Endothelial cell (in vitro differentiated cells): Measurements from ENCODE around the gene CACNA2D3. TPM values are rescaled to one million over a fixed set of nuclear protein-coding genes. Genes with fewer than 3 reads are reported as not detected.

Experiments used
- DNase-seq: peaks from one replicate; pipeline ENCODE4 v3.0.0; 2021; ENCODE audit warnings: low spot score
- H3K27ac Mint-ChIP-seq: one replicate; pipeline ENCODE4 v1.8.0; 2021; ENCODE audit warnings: mixed read lengths, inconsistent platforms; ENCODE audit not compliant: unreplicated experiment
- H3K27me3 Mint-ChIP-seq: one replicate; pipeline ENCODE4 v1.8.0; 2021; ENCODE audit warnings: mild to moderate bottlenecking, moderate library complexity, mixed read lengths, inconsistent platforms; ENCODE audit not compliant: unreplicated experiment
- H3K36me3 Mint-ChIP-seq: one replicate; pipeline ENCODE4 v1.8.0; 2021; ENCODE audit warnings: mild to moderate bottlenecking, low read depth, mixed read lengths, inconsistent platforms; ENCODE audit not compliant: unreplicated experiment
- H3K4me1 Mint-ChIP-seq: one replicate; pipeline ENCODE4 v1.8.0; 2021; ENCODE audit warnings: mild to moderate bottlenecking, mixed read lengths, inconsistent platforms; ENCODE audit not compliant: unreplicated experiment
- H3K4me3 Mint-ChIP-seq: one replicate; pipeline ENCODE4 v1.8.0; 2021; ENCODE audit warnings: mild to moderate bottlenecking, mixed read lengths, inconsistent platforms; ENCODE audit not compliant: unreplicated experiment
- H3K9me3 Mint-ChIP-seq: one replicate; pipeline ENCODE4 v1.8.0; 2021; ENCODE audit warnings: mixed read lengths, inconsistent platforms; ENCODE audit not compliant: unreplicated experiment
- CTCF ChIP-seq: fragments of 200-600 bp; sonication (generic); IDR thresholded peaks from one replicate; pipeline ENCODE4 v1.5.0; 2021; ENCODE audit warnings: antibody characterized with exemption; ENCODE audit not compliant: unreplicated experiment
- total RNA-seq: library from RNA; stranded (reverse); fragmentation: NEBNext Ultra II Directional; extraction: Animal tissue kit (Norgen Biotek cat#: 25700); gene quantifications from one replicate; pipeline ENCODE4 v1.2.1, GENCODE V29; 2021; ENCODE audit not compliant: unreplicated experiment

Gene CACNA2D3
- total RNA-seq, 1 donor from 2014 or later = 0.46 TPM

DNA sequence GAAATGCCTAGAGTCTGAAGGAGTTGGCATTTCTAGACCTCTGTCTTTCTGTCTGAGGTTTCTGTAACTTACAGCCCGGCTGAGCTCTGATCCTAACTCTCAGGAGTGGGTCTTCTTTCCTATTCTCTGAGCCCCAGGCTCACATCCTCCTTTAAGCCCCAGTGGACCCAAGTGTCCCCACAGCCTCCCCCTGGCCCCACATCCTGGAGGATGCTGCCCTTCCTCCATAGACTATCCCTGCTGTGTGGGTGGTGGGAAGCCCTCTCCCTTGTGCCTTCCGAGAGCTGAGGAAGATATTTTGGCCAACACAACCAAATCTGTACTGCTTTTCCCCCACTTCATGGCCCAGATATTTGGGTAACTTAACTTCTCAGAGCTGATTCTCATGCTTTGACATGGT lies 654.2 kb downstream of the CACNA2D3 start:
- H3K4me3 Mint-ChIP-seq = no peak overlapping the region
- TF ChIP-seq CTCF = no peak
- no peak for DNase-seq
- H3K9me3 Mint-ChIP-seq = no peaks in the 10 kb centered on the region
- H3K36me3 Mint-ChIP-seq = peaks cover 3% of the 10 kb centered on the region
- H3K27me3 Mint-ChIP-seq = peaks cover 1% of the 10 kb centered on the region
- peaks cover 6% of the 10 kb centered on the region for H3K4me1 Mint-ChIP-seq
- H3K27ac Mint-ChIP-seq = no peak overlapping the region

- TF ChIP-seq CTCF = no peak
- DNase-seq = no peak
- Mint-ChIP-seq H3K27me3 (peaks cover 1% of the 10 kb centered on the region), H3K4me1 (peaks cover 6% of the 10 kb centered on the region), H3K27ac (no peak overlapping the region), H3K9me3 (no peaks in the 10 kb centered on the region), H3K36me3 (peaks cover 3% of the 10 kb centered on the region), H3K4me3 (no peak overlapping the region)
Observed at GRCh38 chr3:54777141-54777540, 654.8 kb downstream of the CACNA2D3 start.

GRCh38 chr3:54780336-54780735 lies 658.0 kb downstream of the CACNA2D3 start:
- H3K36me3 Mint-ChIP-seq = peaks cover 3% of the 10 kb centered on the region
- no peak for DNase-seq

GRCh38 chr3:54781728-54782127 lies 659.4 kb downstream of the CACNA2D3 start:
- Mint-ChIP-seq H3K4me1 (peaks cover 1% of the 10 kb centered on the region), H3K27ac (no peak overlapping the region), H3K4me3 (no peak overlapping the region), H3K9me3 (no peaks in the 10 kb centered on the region), H3K27me3 (peaks cover 4% of the 10 kb centered on the region), H3K36me3 (no peaks in the 10 kb centered on the region)
- no peak for DNase-seq
- TF ChIP-seq CTCF = no peak

More at GRCh38 chr3:54780336-54780735, 658.0 kb downstream of the CACNA2D3 start:
- Mint-ChIP-seq H3K4me1 (peaks cover 4% of the 10 kb centered on the region), H3K4me3 (no peak overlapping the region), H3K27ac (no peak overlapping the region), H3K9me3 (no peaks in the 10 kb centered on the region), H3K27me3 (peaks cover 1% of the 10 kb centered on the region)
- TF ChIP-seq CTCF = no peak

DNA sequence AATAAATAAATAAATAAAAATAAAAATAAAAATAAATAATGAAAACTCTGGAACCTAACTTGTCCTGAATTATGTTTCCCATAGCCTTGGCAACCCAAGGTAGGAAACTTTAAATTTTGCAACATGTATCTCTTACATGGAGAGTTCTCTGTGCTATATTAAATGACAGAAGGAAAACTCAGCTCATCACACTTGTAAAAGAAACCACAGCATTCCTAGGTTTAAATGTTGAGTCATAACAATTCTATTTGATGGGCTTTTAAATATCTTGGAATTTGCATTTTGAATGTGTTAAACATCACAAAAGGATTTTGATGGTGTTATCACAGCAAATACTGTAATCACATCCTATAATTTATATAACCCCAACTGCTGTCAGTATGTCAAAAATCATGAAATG lies 661.3 kb downstream of the CACNA2D3 start:
- TF ChIP-seq CTCF = no peak
- Mint-ChIP-seq H3K27me3 (peaks cover 2% of the 10 kb centered on the region), H3K4me1 (no peaks in the 10 kb centered on the region), H3K4me3 (no peak overlapping the region), H3K27ac (no peak overlapping the region), H3K9me3 (peaks cover 8% of the 10 kb centered on the region), H3K36me3 (no peaks in the 10 kb centered on the region)
- no peak for DNase-seq
